SJSA1 (cell line): ENCODE data around the gene DMD. TPM values are rescaled to one million over a fixed set of nuclear protein-coding genes. Genes with fewer than 3 reads are reported as not detected.
"Not testable (repeated sequence)": the region's sequence is repeated elsewhere in the genome, so short reads cannot be mapped to it uniquely, and the experiment has no call there.

ENCODE experiments used
- DNase-seq, 2 experiments: peaks; one replicate each; pipeline ENCODE4 v3.0.0-alpha.2; 2015 to 2020; ENCODE audit warnings: low spot score in 2 of 2, low read depth in 1 of 2
- H3K27ac ChIP-seq: fragments of 250-450 bp; sonication (Bioruptor Pico); 2 replicates; pipeline ENCODE4 v1.5.1; 2020; ENCODE audit warnings: mild to moderate bottlenecking, moderate library complexity
- H3K27me3 ChIP-seq: fragments of 250-450 bp; sonication (Bioruptor Pico); replicated peaks from 2 replicates; pipeline ENCODE4 v1.5.1; 2020; ENCODE audit warnings: mild to moderate bottlenecking, moderate library complexity
- H3K36me3 ChIP-seq: fragments of 250-450 bp; sonication (Bioruptor Pico); 2 replicates; pipeline ENCODE4 v1.5.1; 2020; ENCODE audit warnings: mild to moderate bottlenecking
- H3K4me1 ChIP-seq: fragments of 250-450 bp; sonication (Bioruptor Pico); replicated peaks from 2 replicates; pipeline ENCODE4 v1.6.1; 2021; ENCODE audit warnings: mild to moderate bottlenecking
- H3K4me3 ChIP-seq: fragments of 250-450 bp; sonication (Bioruptor Pico); 2 replicates; pipeline ENCODE4 v1.5.1; 2020; ENCODE audit warnings: mild to moderate bottlenecking
- H3K9me3 ChIP-seq: fragments of 250-450 bp; sonication (Bioruptor Pico); replicated peaks from 2 replicates; pipeline ENCODE4 v1.5.1; 2020; ENCODE audit warnings: mild to moderate bottlenecking
- total RNA-seq: library from RNA; depleted of rRNA; stranded (reverse); fragments of >200 nt; shearing (Covaris generic); gene quantifications from 2 replicates; pipeline ENCODE4 v1.2.3, GENCODE V29; 2014

DMD gene
- total RNA-seq, 1 experiment from 2014 or later, result 6.8 TPM

DNA sequence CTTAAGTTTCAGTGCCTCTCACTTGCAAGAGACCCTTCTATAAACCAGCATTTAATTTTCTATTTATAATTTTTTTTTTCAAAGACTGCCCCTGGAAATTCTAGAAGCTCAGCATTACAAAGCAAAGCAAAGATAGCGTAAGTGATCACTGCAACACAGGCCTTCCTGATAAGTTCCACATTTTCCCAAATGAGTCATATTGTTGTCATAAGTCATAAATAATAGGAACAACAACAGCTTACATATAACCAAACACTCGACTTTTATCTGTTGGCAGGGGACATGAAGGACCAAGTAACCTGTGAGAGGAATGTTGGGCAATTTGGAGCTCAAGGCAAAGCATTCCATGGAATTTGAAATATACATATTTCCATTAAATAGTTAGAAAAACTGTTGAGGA, 815.5 kb downstream of the DMD start:
- DNase-seq, result no peak

DNA sequence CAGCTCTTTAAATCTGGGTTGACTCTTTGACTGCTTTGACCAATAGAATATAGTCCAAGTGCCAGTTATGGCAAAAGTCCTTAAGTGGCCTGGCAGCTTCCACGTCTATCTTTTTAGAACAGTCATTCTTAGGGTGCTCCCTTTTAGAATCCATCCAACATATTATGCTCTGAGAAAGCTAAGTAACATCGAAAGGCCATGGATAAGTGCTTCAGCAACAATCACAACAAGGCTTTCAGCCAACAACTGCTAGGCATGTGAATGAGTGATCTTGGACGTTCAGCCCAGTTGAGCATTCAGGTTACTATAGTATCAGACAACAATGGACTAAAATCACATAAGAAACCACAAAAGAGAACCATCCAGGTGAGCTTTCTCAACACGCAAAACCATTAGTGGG, 818.7 kb downstream of the DMD start:
- Histone ChIP-seq H3K36me3 (no peaks in the 10 kb centered on the region), H3K27me3 (no peaks in the 10 kb centered on the region), H3K4me3 (no peak overlapping the region), H3K27ac (no peak overlapping the region), H3K4me1 (no peaks in the 10 kb centered on the region), H3K9me3 (no peaks in the 10 kb centered on the region)
- DNase-seq, result no peak

More for the DNA sequence above, 815.5 kb downstream of the DMD start:
- Histone ChIP-seq H3K27ac (no peak overlapping the region), H3K36me3 (no peaks in the 10 kb centered on the region), H3K27me3 (no peaks in the 10 kb centered on the region), H3K4me3 (no peak overlapping the region), H3K4me1 (no peaks in the 10 kb centered on the region), H3K9me3 (no peaks in the 10 kb centered on the region)

DNA sequence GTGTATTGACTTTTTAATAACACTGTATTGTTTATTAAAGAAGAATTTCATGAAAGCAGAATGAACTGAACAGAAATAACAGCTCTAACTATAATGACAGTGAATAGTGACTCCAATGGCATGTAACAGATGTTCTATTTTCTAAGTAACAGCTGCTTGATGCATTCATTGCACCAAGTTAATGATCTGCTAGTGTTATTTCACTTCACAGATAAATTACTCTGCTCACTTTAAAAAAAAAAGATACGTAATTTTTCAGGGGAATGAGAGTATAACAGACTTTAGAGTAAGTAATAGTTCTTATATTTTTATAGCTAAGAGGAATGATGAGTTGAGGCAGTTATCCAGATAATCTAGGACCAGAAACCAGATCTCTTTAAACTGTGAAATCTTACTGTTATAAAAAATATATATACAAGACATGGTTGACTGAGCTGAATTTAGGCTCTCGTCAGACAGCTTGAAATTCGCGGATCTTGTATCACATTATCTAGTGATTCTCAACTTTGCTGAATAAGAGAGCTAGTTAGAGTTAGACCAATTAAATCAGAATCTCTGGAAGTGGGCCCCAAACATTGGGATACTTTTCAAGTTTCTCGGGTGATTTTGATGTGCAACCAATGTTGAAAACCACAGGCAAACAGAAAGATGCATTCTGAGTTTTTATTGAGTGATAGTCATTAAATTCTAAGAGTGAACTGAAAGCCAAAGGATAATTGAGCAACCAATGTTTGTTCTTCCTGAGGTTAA, 840.7 kb downstream of the DMD start:
- H3K27me3 ChIP-seq, result no peaks in the 10 kb centered on the region
- no peaks in the 10 kb centered on the region for H3K9me3 ChIP-seq
- H3K36me3 ChIP-seq, result no peaks in the 10 kb centered on the region
- no peak overlapping the region for H3K4me3 ChIP-seq
- H3K4me1 ChIP-seq, result no peaks in the 10 kb centered on the region
- no peak overlapping the region for H3K27ac ChIP-seq
- no peak for DNase-seq

DNA sequence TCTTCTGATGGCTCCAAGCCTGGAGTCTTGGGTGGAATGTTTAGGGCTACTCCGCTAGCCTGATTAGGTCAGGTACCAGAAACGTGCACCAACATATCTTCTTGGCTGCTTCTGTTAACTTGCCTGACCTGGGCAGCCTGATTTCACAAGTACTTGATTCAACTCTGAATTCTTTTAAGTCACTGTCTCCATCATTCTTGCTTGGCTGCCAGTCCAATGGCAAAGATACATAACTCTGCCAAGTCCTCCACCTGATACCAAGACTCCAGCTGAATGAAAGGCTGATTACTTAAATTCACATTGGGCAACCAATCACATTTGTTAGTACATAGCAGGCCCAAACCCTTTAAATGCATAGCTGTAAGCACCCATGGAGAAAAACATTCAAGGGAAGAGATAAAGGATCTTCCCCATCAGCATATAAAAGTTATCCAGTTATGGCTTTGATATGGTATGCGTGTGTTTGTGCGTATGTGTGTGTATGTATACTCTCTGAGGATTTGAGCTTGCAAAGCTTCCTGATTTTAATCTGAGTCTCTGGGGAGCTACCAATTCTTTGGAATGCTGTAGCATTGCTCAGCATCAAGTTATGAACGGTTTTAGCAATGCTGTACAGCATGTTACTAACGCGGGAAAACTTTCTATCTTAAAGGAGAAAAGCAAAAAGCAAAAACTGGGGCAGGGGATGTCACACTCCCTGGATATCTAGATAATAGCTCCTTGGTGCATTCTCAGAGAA, 917.2 kb downstream of the DMD start:
- Histone ChIP-seq H3K9me3 (no peaks in the 10 kb centered on the region), H3K4me1 (no peaks in the 10 kb centered on the region), H3K4me3 (no peak overlapping the region), H3K36me3 (no peaks in the 10 kb centered on the region), H3K27ac (no peak overlapping the region), H3K27me3 (no peaks in the 10 kb centered on the region)
- DNase-seq, result no peak

DNA sequence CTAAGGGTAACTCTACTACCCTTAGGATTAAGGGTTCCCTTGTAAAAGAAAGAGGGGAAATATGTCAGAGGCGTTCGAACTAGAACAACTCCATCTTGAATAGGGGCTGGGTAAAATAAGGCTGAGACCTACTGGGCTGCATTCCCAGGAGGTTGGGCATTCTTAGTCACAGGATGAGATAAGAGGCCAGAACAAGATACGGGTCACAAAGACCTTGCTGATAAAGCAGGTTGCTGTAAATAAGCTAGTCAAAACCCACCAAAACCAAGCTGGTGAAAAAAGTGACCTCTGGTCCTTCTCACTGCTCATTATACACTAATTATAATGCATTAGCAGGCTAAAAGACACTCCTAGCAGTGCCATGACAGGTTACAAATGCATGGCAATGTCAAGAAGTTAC, 922.0 kb downstream of the DMD start:
- no peak for DNase-seq
- H3K36me3 ChIP-seq, result no peaks in the 10 kb centered on the region
- H3K4me3 ChIP-seq, result no peak overlapping the region
- no peaks in the 10 kb centered on the region for H3K27me3 ChIP-seq
- H3K9me3 ChIP-seq, result no peaks in the 10 kb centered on the region
- no peak overlapping the region for H3K27ac ChIP-seq
- no peaks in the 10 kb centered on the region for H3K4me1 ChIP-seq

DNA sequence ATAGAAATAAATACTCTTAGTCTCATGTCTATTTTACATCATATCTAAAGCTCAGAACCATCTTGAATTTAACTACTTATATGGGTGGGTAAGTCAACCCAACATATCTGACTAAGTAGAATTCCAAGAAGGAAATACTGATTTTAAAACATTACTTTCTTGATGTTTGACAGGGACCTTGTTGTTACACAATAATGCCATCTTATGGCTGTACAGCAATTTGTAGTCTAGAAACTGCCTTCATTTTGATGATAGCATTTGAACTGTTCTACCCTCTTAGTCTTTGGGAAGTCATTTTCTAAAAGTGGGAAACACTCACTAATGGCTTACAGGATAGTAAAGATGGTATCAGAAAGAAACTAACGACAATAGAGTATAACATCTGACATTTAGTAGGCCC, 929.5 kb downstream of the DMD start:
- Histone ChIP-seq H3K9me3 (no peaks in the 10 kb centered on the region), H3K4me3 (no peak overlapping the region), H3K36me3 (no peaks in the 10 kb centered on the region), H3K4me1 (no peaks in the 10 kb centered on the region), H3K27me3 (no peaks in the 10 kb centered on the region), H3K27ac (no peak overlapping the region)
- DNase-seq, result no peak

DNA sequence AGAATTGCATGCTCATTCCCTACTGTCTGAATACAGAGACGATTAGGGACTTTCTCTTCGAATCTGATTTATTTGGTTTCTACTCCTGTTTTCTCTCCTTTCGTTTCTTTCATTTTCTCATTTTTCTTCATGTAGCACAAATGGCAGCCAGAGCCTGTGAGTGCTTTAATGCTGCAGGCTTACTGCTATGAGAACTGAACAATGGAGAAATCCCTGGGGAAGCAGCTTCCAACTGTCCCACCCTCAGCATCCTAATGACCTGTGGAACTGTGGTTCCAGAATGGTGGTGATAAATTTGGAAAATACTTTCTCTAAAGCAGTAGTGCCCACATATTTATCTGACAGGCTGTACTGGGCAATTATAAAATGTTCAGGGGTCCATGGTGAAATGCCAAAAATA, 930.4 kb downstream of the DMD start:
- Histone ChIP-seq H3K4me1 (no peaks in the 10 kb centered on the region), H3K4me3 (no peak overlapping the region), H3K36me3 (no peaks in the 10 kb centered on the region), H3K9me3 (no peaks in the 10 kb centered on the region), H3K27me3 (no peaks in the 10 kb centered on the region), H3K27ac (no peak overlapping the region)
- DNase-seq, result no peak

DNA sequence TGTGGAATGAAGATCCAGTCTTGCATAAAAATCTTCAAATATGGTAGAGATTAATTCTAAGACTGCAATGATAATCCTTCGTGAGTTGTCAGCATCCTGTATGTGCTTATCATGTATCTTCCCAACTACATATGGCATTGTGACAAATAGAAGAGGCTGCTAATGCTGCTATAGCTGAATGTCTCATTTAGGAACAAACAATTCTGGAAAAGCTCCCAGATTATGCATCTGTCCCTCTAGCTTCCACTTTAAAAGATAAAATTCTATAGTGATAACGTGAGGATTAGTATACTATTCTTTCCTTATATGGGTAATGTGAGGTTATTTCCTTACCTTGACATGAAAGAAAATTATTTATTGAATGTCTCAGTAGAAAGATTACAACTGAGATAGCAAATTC, 930.9 kb downstream of the DMD start:
- Histone ChIP-seq H3K27ac (no peak overlapping the region), H3K4me1 (no peaks in the 10 kb centered on the region), H3K36me3 (no peaks in the 10 kb centered on the region), H3K27me3 (no peaks in the 10 kb centered on the region), H3K9me3 (no peaks in the 10 kb centered on the region), H3K4me3 (no peak overlapping the region)
- DNase-seq, result no peak

DNA sequence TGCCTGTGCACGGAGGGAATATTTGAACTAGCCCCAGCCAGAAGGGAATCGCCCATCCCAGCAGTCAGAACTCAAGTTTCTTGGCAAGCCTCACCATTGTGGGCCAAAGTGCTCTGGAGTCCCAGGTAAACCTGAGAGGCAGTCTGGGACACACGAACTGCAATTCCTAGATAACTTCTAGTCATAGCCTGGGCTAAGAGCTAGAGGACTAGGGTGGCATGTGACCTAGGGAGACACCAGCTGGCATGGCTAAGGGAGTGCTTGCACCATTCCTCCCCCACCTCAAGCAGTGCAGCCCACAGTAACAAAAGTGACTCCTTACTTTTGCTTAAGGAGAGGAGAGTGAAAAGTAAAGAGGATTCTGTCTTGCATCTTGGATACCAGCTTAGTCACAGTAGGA, 935.2 kb downstream of the DMD start:
- no peaks in the 10 kb centered on the region for H3K27me3 ChIP-seq
- H3K27ac ChIP-seq, result no peak overlapping the region
- no peak overlapping the region for H3K4me3 ChIP-seq

DNA sequence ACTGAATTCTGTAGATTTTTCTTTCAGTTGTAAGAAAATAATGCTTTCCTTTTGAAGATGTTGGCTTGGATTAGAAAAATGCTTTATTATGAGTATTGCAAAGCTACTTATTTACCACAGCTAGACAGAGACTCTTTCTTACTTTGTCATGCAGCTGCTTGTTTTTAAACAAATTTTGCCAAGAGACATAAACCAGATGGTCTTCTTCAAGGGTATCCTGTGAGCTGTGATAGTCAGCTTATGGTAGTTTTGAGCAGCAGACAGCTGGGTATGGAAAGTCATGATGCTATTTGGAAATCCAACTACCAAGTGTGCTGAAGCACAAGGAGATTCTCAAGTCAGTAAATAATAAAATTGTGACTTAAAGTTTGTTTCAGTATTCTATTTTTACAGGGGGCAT, 941.5 kb downstream of the DMD start:
- no peaks in the 10 kb centered on the region for H3K4me1 ChIP-seq
- no peak overlapping the region for H3K27ac ChIP-seq
- DNase-seq, result no peak
- H3K4me3 ChIP-seq, result no peak overlapping the region
- no peaks in the 10 kb centered on the region for H3K27me3 ChIP-seq
- no peaks in the 10 kb centered on the region for H3K9me3 ChIP-seq
- no peaks in the 10 kb centered on the region for H3K36me3 ChIP-seq

More for the DNA sequence above, 935.2 kb downstream of the DMD start:
- no peaks in the 10 kb centered on the region for H3K9me3 ChIP-seq
- no peaks in the 10 kb centered on the region for H3K36me3 ChIP-seq
- no peaks in the 10 kb centered on the region for H3K4me1 ChIP-seq
- no peak for DNase-seq

DNA sequence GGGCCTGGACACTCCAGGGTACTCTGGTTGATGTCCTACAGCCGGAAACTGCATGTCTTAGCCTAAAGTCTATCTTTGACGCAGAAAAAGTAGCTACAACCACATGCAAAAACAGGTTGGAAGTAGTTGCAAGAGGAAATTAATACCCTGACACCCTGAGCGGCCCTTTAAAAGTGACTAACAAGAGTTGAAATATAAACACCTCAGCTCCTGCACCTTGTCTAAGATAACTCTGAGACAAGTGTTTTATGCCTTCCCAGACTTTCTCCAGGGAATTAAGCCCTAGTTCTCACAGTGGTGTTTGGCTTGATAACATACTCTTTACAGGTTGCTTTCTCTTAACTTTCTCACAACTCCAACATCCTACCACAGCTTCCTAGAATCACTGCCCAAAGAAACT, 943.1 kb downstream of the DMD start:
- Histone ChIP-seq H3K36me3 (no peaks in the 10 kb centered on the region), H3K27ac (no peak overlapping the region), H3K4me1 (no peaks in the 10 kb centered on the region), H3K4me3 (no peak overlapping the region), H3K27me3 (no peaks in the 10 kb centered on the region), H3K9me3 (no peaks in the 10 kb centered on the region)
- DNase-seq, result no peak

DNA sequence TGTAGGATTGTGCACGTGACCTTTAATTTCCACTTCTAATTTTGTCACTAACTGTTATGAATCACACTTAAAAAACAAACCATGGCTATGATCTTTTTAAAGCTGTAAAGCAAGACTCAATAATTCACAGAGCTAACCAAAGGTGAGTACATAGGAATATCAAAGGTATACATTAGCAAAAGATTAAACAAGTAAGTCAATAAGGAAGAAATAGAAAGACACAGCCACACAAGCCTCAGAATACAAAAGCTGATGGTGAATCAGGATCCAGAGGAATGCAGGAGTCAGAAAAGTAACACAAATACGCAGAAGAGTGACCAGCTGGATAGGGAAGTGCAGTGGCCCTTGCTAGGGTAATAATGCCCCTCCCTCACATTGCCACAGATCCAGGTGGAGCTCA, 943.6 kb downstream of the DMD start:
- no peaks in the 10 kb centered on the region for H3K4me1 ChIP-seq
- no peaks in the 10 kb centered on the region for H3K36me3 ChIP-seq
- H3K9me3 ChIP-seq, result no peaks in the 10 kb centered on the region
- H3K27ac ChIP-seq, result no peak overlapping the region
- H3K27me3 ChIP-seq, result no peaks in the 10 kb centered on the region
- no peak for DNase-seq
- H3K4me3 ChIP-seq, result no peak overlapping the region

DNA sequence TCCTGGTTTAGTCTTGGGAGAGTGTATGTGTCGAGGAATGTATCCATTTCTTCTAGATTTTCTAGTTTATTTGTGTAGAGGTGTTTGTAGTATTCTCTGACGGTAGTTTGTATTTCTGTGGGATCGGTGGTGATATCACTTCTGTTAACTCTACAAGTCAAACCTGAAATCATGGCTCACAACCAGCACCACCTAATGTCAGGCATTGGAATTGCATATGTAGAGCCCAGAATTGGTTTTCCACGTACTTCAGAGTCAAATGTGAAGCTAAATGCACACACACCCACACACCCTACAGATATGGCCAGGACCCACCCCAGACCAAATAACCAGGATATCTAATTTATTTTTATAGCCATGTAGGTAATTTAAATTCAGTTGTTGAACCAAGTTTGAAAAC, 964.7 kb downstream of the DMD start:
- H3K4me1 ChIP-seq, H3K9me3 ChIP-seq, H3K27me3 ChIP-seq, H3K4me3 ChIP-seq, H3K27ac ChIP-seq, H3K36me3 ChIP-seq, DNase-seq: not testable (repeated sequence)

DNA sequence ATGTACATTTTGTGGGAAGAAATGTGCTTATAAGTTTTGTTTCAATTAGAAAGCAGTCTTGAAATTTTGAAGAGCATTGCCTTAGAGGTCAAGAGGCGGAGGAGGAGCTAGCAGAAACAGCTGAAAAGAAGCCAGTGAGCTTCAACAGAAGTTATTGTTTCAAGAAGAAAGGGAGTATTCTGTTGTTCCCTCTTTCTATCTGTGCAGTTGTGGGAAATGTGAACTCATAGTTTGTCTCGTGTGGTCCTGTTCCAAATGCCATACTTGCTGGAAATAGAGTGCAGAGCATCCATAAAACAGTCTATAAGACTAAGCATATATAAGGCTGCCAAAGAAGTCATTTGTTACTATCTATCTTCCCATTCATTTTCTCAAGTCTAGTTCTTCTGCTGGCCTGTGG, 1015.7 kb downstream of the DMD start:
- no peaks in the 10 kb centered on the region for H3K4me1 ChIP-seq
- H3K36me3 ChIP-seq, result no peaks in the 10 kb centered on the region
- H3K27me3 ChIP-seq, result no peaks in the 10 kb centered on the region
- no peak for DNase-seq
- no peak overlapping the region for H3K27ac ChIP-seq
- no peak overlapping the region for H3K4me3 ChIP-seq
- no peaks in the 10 kb centered on the region for H3K9me3 ChIP-seq
